ENCODE data around the gene PDCD5.
A peak's percentile ranks its signal among the peaks of the same experiment; 100 is the strongest.
"Not testable (repeated sequence)": the region's sequence is repeated elsewhere in the genome, so short reads cannot be mapped to it uniquely, and the experiment has no call there.

Gene PDCD5

DNA sequence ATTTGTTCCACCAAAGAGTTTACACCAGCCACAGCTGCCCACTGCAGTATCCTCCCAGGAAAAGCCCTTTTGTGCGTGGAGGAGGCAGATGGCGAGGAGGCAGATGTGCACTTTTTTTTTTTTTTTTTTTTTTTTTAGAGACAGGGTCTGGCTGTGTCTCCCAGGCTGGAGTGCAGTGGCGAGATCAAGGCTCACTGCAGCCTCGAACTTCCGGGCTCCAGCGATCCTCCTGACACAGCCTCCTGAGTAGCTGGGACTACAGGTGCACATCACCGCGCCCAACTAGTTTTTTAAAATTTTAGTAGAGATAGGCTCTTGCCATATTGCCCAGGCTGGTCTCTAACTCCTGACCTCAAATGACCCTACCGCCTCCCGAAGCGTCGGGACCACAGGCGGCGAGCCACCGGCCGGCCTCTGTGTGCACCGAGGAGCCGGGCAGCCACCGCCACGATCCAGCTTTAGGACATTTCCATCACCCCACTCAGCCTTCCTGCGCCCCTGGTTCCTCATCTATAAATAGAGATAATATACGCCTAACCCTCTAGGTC lies 563 bp upstream of the PDCD5 start:
- no peak for DNase-seq (ENCODE audit: low read depth)

DNA sequence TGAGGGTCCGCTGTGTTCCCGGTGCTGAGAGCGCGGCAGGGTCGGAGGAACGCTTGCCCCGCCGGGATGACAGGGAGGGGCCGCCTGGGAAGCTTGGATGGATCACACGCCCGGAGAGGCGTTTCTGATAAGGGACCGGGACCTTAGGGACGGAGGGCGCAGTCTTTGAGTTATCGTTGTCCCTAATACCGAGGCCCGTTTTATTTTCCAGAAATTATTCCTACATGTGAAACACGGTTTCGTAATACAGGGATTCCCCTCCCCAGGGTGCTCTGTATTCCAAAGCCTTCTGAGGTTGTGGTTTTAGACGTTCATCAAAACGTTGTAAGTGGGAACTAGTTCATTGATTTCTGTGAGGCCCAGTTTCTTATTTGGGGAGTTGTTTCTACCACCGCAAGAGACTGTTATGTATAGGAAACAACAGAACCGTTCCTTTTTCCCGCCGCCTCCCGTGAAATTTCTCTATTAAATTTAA lies 752 bp downstream of the PDCD5 start:
- DNase-seq (ENCODE audit: low read depth), result peak; percentile 7

DNA sequence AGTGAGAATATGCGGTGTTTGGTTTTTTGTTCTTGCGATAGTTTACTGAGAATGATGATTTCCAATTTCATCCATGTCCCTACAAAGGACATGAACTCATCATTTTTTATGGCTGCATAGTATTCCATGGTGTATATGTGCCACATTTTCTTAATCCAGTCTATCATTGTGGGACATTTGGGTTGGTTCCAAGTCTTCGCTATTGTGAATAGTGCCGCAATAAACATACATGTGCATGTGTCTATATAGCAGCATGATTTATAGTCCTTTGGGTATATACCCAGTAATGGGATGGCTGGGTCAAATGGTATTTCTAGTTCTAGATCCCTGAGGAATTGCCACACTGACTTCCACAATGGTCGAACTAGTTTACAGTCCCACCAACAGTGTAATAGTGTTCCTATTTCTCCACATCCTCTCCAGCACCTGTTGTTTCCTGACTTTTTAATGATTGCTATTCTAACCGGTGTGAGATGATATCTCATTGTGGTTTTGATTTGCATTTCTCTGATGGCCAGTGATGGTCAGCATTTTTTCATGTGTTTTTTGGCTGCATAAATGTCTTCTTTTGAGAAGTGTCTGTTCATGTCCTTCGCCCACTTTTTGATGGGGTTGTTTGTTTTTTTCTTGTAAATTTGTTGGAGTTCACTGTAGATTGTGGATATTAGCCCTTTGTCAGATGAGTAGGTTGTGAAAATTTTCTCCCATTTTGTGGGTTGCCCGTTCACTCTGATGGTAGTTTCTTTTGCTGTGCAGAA lies 6.9 kb downstream of the PDCD5 start:
- DNase-seq (ENCODE audit: low read depth), result not testable (repeated sequence)

DNA sequence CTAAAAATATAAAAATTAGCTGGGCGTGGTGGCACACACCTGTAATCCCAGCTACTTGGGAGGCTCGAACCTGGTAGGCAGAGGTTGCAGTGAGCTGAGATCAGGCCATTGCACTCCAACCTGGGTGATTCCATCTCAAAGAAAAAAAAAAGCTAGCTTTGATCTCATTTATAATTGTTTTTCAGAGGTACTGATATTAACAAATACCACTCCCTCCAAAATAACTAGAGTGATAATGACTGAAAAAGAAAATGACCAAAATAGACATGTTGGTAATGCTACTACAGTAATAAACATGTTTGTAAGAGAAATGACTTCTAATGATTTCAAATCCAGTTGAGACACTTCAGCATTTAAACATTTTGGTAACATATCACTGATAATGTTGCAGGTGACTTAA lies 13.0 kb downstream of the PDCD5 start:
- no peak for DNase-seq (ENCODE audit: low read depth)

DNA sequence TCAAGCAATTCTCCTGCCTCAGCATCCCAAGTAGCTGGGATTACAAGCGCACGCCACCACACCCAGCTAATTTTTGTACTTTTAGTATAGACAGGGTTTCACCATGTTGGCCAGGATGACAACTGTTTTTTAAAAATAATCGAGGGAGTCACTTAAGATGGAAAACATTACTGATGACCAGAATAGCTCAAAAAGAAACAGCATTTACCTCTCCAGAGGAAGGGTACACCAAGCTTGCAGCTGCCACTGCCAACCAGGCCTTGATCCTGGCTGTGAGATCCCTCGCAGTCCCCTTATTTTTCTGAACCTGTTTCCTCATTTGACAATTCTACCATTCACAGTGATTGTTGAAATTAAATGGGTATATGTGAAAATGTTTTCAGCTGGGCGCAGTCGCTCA lies 14.5 kb downstream of the PDCD5 start:
- no peak for DNase-seq (ENCODE audit: low read depth)

DNA sequence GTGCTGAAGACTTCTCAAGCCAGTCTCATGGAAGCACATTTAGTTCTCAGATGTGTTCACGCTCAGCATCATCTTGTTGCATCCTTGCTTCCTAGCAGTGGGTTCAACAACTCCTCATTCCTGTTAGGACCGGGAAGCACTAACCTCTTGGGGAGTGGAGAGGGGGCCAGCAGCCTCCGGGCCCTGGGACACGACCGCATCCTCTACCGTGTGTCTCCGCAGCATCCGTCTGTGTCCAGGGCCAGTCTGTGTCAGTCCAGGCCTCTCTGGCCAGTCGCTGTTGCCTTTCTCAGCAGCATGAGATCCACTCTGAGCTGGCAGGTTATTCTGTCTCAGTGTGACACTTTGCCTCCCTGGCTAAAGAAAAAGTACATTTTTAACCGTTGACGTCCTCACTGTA lies 17.0 kb downstream of the PDCD5 start:
- DNase-seq (ENCODE audit: low read depth), result no peak

DNA sequence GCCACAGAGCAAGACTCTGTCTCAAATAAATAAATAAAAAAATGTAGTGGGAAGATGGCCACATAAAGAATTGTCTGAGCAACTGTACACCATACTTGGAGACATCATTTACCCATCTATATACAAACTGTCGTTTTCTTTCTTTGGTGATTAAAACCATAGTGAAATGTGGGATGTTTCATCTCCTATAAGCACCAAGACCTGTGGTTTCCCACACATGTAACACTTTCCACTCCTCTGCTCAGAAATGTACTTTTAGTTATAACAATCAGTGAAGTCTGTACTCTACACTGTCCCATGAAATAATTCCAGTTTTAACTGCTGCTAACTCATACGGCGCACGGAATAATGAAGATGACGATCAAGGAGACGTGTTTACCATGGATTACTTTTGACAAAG lies 18.3 kb downstream of the PDCD5 start:
- DNase-seq (ENCODE audit: low read depth), result no peak

DNA sequence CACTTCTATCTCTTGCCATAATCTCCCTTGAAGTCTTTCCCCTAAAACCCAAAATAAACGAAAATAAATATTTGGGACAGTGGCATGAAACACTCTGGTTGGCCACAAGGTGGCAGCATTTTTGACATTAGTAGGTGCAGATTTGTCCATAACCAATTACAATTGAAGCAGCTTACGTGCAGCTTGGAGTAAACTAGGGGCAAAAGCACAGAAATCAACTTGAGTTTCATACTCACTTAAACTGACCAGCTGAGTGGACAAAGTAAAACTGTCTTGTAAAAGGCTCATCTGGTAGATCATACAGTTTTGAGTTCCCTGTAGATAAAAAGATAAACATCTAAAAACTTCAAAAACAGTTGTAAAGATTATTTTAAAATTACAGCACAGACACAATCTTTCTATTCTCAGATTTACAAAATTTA lies 18.8 kb downstream of the PDCD5 start:
- no peak for DNase-seq (ENCODE audit: low read depth)

DNA sequence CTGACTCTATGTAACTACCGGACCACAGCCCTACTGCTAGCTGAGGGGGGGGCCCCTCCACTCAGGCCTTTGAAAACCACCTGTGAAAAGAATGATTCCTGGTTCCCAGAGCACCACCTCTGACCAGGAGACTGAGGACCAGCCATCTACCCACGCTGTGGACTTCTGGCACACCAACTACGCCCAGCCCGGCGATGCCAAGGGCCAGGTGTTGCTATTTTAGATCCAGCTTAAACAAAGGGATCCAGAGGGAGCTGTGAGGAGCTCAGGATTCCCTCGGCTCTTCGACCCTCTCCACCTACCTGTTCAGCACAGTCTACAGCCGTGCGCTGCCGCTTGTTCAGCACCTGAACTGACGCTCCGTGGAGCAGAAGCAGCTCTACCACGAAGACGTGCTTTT lies 23.0 kb downstream of the PDCD5 start:
- DNase-seq (ENCODE audit: low read depth), result no peak

DNA sequence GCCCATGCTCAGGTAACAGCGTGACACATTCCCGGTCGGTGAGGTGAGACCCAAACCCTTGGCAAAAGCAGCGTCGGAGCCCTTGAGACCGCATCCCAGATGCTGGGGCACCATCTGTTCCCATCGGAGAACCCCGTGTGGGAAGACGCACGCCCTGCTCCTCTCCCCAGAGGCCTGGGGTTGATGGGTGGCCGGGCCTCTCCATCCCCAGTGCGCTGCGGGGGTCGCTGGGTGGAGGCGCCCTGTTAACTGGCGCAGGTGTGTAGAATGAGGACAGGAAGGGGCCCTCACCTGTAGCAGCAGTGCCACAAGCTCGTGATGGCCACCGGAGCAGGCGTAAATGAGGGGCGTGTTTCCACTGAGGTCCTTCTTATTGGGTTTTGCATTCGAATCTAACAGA lies 24.6 kb downstream of the PDCD5 start:
- no peak for DNase-seq (ENCODE audit: low read depth)

DNA sequence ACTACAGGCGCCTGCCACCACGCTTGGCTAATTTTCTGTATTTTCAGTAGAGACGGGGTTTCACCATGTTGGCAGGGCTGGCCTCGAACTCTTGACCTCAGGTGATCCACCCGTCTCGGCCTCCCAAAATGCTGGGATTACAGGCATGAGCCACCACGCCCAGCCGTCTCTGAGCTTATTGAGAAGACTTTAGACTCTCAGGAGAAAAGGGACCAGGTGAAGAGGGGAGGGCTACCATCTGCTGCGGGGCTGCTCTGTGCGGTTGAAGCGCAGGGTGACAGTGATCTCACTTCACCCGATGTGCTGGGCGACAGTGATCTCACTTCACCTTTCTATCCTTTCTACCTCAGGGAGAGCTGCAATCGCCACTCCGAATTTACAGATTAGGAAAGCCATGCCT lies 25.3 kb downstream of the PDCD5 start:
- no peak for DNase-seq (ENCODE audit: low read depth)

DNA sequence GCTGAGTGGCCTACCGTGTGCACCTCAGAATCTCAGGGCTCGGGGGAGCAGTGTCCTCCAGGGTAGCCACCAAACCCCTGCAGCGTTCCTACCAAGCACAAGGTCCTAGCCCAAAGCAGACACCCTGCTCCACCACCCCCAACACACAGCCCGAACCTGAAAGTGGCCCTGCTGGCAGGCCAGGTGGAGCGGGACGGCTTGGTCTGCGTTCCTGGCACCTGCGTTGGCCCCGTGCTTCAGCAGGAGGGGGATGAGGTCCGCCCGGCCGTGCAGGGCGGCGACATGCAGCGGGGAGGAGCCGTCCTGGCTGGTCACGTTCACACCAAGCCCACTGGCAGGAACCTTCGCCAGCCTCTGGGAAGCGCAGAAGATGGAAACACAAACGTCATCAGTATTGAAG lies 26.5 kb downstream of the PDCD5 start:
- no peak for DNase-seq (ENCODE audit: low read depth)

DNA sequence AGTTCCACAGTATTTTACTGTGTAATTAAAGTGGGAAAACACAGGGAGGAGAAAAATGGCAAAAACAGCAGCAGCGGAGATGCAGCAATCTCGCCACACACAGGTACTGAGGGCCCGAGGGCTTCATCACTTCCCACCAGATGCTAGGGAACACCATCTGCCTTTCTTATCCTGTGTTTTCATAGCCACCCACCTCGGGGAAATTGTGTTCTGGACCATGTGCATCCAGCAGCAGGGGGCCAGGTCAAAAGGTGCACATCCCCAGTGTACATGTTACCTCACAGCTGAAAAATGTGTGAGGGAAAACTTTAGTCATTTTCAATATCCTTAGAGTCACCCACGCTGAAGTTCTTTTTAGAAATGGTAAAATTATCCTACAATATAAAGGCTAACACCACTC lies 30.2 kb downstream of the PDCD5 start:
- DNase-seq (ENCODE audit: low read depth), result no peak

DNA sequence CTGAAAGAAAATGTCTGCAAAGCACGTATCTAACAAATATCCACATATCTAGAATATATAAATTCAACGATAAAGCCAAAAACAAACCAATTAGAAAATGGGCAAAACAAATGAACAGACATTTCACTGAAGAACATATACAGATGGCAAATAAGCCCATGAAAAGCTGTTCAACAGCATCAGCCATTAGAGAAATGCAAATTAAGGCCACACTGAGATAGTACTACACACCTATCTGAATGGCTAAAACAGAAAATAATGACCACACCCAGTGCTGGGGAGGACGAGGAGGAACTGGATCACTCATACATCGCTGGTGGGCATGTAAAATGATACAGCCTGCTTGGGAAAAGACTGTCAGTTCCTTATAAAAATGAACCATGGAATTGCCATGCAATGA lies 32.0 kb downstream of the PDCD5 start:
- no peak for DNase-seq (ENCODE audit: low read depth)

DNA sequence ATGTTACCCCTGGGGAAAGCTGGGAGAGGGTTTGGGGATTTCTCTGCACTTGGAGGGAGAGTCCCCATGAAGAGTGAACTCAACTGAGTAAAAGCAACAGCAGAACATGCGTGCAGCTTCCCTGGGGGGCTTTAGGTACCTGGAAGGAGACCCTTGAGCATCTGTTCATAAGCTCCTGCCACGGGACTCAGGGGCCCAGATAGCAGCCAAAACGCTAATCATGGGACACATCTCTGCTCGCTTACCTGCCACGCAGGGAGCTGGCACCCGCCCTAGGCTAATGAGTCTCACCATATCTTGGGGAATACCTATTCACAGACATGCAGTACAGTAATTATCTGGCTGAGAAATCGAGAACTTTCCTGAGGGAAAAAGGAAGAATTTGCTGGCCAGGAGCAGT lies 33.9 kb downstream of the PDCD5 start:
- no peak for DNase-seq (ENCODE audit: low read depth)

DNA sequence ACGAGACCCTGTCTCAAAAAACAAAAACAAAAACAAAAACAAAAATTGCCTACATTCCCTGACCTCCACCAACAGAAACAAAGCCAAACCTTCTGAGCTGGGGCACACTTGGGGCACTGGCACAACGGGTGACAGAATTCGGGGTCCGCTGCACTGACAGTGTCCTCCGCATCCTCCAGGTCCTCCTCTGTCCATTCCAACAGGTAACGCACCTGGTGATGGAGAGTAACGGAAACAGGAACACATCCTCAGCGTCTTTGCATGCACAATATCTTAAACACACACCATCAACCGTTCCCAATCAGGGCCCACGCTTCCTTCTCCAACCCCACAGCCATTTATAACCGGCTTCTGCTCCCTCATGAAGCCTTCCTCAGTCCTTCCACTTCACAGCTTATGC lies 34.6 kb downstream of the PDCD5 start:
- DNase-seq (ENCODE audit: low read depth), result no peak

DNA sequence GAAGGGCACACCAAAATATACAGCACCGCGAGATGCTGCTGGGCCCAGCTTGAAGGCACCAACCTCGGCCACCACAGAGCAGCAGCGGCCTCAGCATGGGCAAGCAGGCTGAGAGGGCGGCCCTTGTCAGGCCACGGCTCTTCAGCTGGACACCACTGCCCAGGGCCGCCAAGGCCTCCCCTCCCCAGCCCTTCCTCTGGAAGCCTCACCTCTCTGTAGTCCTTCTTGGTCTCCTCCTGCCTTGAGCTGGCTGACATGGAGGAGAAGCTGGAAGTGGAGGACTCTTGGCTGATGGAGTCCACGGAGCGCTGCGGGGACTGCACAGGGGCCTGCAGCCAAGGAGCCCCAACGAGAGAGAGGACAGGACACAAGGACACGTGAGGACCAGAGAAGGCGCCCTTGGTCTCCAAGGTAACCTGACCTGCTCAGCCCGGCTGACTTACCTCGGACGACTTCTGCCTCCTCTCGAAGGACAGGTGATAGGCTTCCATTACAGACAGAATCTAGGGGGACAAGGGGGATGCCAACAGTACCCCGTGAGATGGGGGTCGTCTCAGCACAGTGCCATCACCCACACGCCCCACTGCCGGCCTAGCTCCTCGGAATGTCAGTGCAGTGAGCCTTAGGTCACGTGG lies 38.2 kb downstream of the PDCD5 start:
- no peak for DNase-seq (ENCODE audit: low read depth)

DNA sequence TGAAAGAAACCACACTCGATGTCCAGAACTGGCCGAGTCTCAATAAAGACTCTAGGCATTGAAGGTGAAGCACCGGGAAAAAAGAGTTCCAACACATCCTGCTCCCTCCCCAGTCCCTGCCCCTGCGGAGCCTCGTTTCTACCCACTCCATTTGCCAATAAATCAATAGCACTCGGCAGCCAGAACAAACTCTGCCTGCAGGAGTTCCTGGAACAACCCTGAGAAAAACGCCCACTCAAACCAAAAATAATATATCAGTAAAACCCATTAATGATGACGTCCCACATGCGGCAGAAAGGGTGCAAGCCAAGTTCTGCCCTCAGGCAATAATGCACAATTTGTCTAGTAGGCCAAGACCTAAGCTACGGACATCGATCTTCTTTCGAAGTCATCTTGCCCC lies 41.0 kb downstream of the PDCD5 start:
- DNase-seq (ENCODE audit: low read depth), result no peak

DNA sequence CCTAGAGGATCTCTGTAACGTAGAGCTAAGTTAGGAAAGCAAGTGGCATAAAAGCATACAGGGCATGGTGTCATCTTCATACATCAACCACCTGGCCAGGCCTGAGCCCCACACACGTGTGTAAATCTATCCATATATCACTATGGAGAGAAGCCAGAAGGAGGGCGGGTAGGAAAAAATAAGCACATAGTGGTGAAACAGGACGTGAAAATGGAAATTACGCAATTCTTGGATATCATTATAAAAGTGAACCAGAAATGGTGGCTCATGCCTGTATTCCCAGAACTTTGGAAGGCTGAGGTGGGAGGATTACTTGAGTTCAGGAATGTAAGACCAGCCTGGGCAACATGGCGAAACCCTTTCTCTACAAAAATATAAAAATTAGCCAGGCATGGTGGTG lies 43.4 kb downstream of the PDCD5 start:
- DNase-seq (ENCODE audit: low read depth), result no peak

DNA sequence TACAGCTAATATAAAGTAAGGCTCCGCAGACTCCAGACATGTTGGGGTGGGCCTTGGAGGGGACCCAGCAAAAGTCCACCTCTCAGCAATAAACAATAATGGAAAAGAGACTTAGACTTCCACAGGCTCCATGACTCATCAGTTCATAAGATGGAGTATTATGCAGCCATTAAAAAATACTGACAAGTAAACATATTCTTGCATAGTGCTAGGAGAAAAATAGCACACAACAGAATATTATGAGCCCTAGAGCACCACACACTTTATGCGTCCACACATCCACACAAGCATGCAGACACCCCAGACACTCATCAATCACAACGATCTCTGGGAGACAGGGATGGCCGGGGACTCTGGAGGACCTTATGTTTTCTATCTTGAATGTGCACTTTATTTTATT lies 46.0 kb downstream of the PDCD5 start:
- DNase-seq (ENCODE audit: low read depth), result no peak

DNA sequence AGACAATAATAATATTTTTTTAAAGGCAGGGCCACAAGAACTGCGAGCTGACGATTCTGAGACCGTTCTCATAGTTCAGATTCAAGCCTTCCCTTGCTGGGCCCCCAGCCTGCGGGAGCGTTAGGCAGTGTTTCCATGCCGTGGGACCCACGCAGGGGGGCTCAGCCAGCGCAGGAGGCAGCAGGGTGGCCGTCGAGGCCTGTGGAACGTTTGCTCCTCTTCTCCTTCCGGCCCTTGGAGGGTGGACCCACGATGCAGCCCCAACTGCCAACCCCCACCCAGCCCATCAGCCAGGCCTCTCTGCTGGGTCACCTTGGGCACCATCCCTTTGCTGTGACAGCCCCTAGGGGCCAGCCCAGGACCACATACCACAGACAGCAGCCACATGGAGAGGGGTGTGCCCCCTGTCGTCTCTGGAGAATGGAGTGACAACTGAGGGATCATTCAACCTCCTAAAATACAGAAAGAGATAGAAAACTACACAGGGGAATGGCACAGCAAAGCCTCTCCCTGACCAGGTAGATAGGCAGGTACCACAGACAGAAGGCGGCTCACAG lies 46.8 kb downstream of the PDCD5 start:
- no peak for DNase-seq (ENCODE audit: low read depth)

DNA sequence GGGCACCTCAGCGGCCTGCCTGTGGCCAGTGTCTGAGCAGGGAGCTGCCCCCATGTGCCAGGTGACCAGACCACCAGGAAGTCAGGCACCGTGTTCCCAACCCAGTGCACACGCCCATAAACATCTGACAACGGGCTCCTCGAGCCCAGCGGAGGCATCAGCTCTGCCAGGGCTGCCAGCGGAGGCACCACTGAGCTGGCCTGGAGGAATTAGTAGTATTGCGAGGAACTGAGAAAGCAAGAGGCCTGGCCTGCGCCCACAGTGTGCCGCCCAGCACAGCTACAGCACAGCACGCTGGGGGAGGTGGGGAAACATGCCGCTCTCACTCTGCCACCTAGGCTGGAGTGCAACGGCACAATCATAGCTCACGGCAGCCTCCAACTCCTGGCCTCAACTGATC lies 49.3 kb downstream of the PDCD5 start:
- DNase-seq (ENCODE audit: low read depth), result no peak

DNA sequence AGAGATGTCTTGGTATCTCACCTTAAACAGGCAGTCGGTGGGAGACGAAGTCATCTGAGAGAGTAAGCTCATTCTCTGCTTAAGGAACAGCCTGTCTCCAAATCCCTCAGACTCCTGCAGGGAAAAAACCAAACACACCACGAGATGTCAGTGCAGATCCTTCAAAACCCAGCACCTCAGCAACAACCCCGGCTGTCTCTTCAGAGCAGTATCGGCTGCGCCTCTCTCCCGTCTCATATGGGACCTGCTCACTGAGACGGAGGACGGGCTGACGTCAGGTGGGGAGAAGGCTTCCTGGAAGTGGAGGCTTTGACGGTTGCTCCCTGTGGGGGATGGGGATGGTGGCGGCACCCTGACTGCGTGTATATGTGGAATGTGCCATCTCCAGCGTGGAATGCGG lies 50.4 kb downstream of the PDCD5 start:
- no peak for DNase-seq (ENCODE audit: low read depth)
